GM23338 (cell line): ENCODE data around the gene HHATL. TPM values are rescaled to one million over a fixed set of nuclear protein-coding genes. Genes with fewer than 3 reads are reported as not detected.

Experiments
- ATAC-seq: fragments of 200-7000 bp; cut with Tn5 transposase; 3 replicates; pipeline ENCODE4 v1.9.1; 2020
- DNase-seq: peaks from one replicate; pipeline ENCODE4 v3.0.0-alpha.2; 2015; ENCODE audit warnings: low spot score
- H2AFZ ChIP-seq: fragments of 200-600 bp; sonication (generic); 2 replicates; pipeline ENCODE4 v1.8.0; 2016; ENCODE audit warnings: antibody characterized with exemption, mild to moderate bottlenecking, moderate library complexity
- H3F3A ChIP-seq: fragments of 200-600 bp; sonication (generic); replicated peaks from 2 replicates; pipeline ENCODE4 v1.8.0; 2017; ENCODE audit warnings: antibody characterized with exemption, mixed run types, low read depth
- H3K27ac ChIP-seq: fragments of 200-600 bp; sonication (generic); 2 replicates; pipeline ENCODE4 v1.6.1; 2016; ENCODE audit warnings: low read depth
- H3K27me3 ChIP-seq: fragments of 200-600 bp; sonication (generic); 2 replicates; pipeline ENCODE4 v1.8.0; 2016; ENCODE audit warnings: mild to moderate bottlenecking, mixed run types, moderate library complexity; ENCODE audit not compliant: insufficient read depth
- H3K36me3 ChIP-seq: fragments of 200-600 bp; sonication (generic); 2 replicates; pipeline ENCODE4 v1.8.0; 2016; ENCODE audit warnings: mild to moderate bottlenecking; ENCODE audit not compliant: insufficient read depth
- H3K4me1 ChIP-seq: fragments of 200-600 bp; sonication (generic); 2 replicates; pipeline ENCODE4 v1.8.0; 2016; ENCODE audit warnings: mild to moderate bottlenecking, moderate library complexity; ENCODE audit not compliant: insufficient read depth
- H3K4me2 ChIP-seq: fragments of 200-600 bp; sonication (generic); 2 replicates; pipeline ENCODE4 v1.7.1; 2017; ENCODE audit warnings: mixed run types
- H3K4me3 ChIP-seq: fragments of 200-600 bp; sonication (generic); 2 replicates; pipeline ENCODE4 v1.6.1; 2016; ENCODE audit warnings: mixed run types
- H3K79me2 ChIP-seq: fragments of 200-600 bp; sonication (generic); replicated peaks from 2 replicates; pipeline ENCODE4 v1.8.0; 2017; ENCODE audit warnings: mild to moderate bottlenecking; ENCODE audit not compliant: insufficient read depth
- H3K9me2 ChIP-seq: fragments of 200-600 bp; sonication (generic); 2 replicates; pipeline ENCODE4 v1.8.0; 2017; ENCODE audit not compliant: insufficient read depth
- H4K20me1 ChIP-seq: fragments of 200-600 bp; sonication (generic); replicated peaks from 2 replicates; pipeline ENCODE4 v1.8.0; 2017; ENCODE audit warnings: mild to moderate bottlenecking; ENCODE audit not compliant: insufficient read depth
- H3K27ac Mint-ChIP-seq: 2 replicates; pipeline ENCODE4 v1.8.0; 2020; ENCODE audit warnings: inconsistent platforms, mild to moderate bottlenecking, moderate library complexity, mixed read lengths
- H3K27me3 Mint-ChIP-seq: 3 replicates; pipeline ENCODE4 v1.8.0; 2022; ENCODE audit warnings: low read depth, mild to moderate bottlenecking, moderate library complexity, mixed read lengths, inconsistent platforms; ENCODE audit not compliant: insufficient read depth, poor library complexity
- H3K36me3 Mint-ChIP-seq: 3 replicates; pipeline ENCODE4 v1.8.0; 2021; ENCODE audit warnings: low read depth, mild to moderate bottlenecking, inconsistent platforms, moderate library complexity, mixed read lengths
- H3K4me1 Mint-ChIP-seq: 3 replicates; pipeline ENCODE4 v1.8.0; 2020; ENCODE audit warnings: mild to moderate bottlenecking, inconsistent platforms, mixed read lengths
- H3K4me3 Mint-ChIP-seq: 3 replicates; pipeline ENCODE4 v1.8.0; 2021; ENCODE audit warnings: moderate library complexity, mild to moderate bottlenecking, inconsistent platforms, mixed read lengths
- H3K9me3 Mint-ChIP-seq: 3 replicates; pipeline ENCODE4 v1.8.0; 2020; ENCODE audit warnings: moderate library complexity, mild to moderate bottlenecking, inconsistent platforms, mixed read lengths
- CREB1 ChIP-seq: fragments of 250-450 bp; sonication (Bioruptor Pico); IDR thresholded peaks from 2 replicates; pipeline ENCODE4 v1.5.0; 2020; ENCODE audit warnings: low read depth, mild to moderate bottlenecking, moderate library complexity
- CTCF ChIP-seq, 2 experiments: fragments of 200-600 bp in 1 of 2; sonication (generic) in 1 of 2; conservative IDR thresholded peaks; 2 replicates each; pipeline versions ENCODE4 v1.5.1 to v1.6.1; 2016 to 2017; ENCODE audit warnings: antibody characterized with exemption in 2 of 2, low read depth in 2 of 2, mild to moderate bottlenecking in 2 of 2, moderate library complexity in 1 of 2
- ETS1 ChIP-seq: IDR thresholded peaks from 2 replicates; pipeline ENCODE4 v1.6.1; 2016; ENCODE audit warnings: antibody characterized with exemption
- EZH2 ChIP-seq: fragments of 200-600 bp; sonication (generic); IDR thresholded peaks from one replicate; pipeline ENCODE4 v1.8.0; 2017; ENCODE audit warnings: antibody characterized with exemption, mild to moderate bottlenecking, low read depth; ENCODE audit not compliant: unreplicated experiment
- EZH2phosphoT487 ChIP-seq: fragments of 200-600 bp; sonication (generic); IDR thresholded peaks from one replicate; pipeline ENCODE4 v1.8.1; 2018; ENCODE audit warnings: antibody characterized with exemption; ENCODE audit not compliant: unreplicated experiment
- JUNB ChIP-seq: IDR thresholded peaks from one replicate; pipeline ENCODE4 v1.6.1; 2016; ENCODE audit warnings: antibody characterized with exemption; ENCODE audit not compliant: unreplicated experiment
- NANOG ChIP-seq: IDR thresholded peaks from 2 replicates; pipeline ENCODE4 v1.6.1; 2016; ENCODE audit warnings: antibody characterized with exemption, borderline replicate concordance
- POLR2AphosphoS5 ChIP-seq: IDR thresholded peaks from 2 replicates; pipeline ENCODE4 v1.6.1; 2016; ENCODE audit warnings: antibody characterized with exemption, low read depth
- REST ChIP-seq: IDR thresholded peaks from one replicate; pipeline ENCODE4 v1.6.1; 2018; ENCODE audit warnings: antibody characterized with exemption; ENCODE audit not compliant: unreplicated experiment
- STAT1 ChIP-seq: IDR thresholded peaks from one replicate; pipeline ENCODE4 v1.6.1; 2016; ENCODE audit warnings: antibody characterized with exemption; ENCODE audit not compliant: unreplicated experiment
- ZNF114 ChIP-seq: fragments of 250-450 bp; sonication (Bioruptor Pico); IDR thresholded peaks from 2 replicates; pipeline ENCODE4 v1.5.0; 2020; ENCODE audit warnings: mild to moderate bottlenecking, moderate library complexity
- ZNF331 ChIP-seq: fragments of 250-450 bp; sonication (Bioruptor Pico); IDR thresholded peaks from 2 replicates; pipeline ENCODE4 v1.5.0; 2020; ENCODE audit warnings: low read depth, mild to moderate bottlenecking, moderate library complexity
- ZNF462 ChIP-seq: fragments of 250-450 bp; sonication (Bioruptor Pico); IDR thresholded peaks from 2 replicates; pipeline ENCODE4 v1.5.0; 2020; ENCODE audit warnings: mild to moderate bottlenecking, moderate library complexity
- polyA plus RNA-seq: library from polyadenylated mRNA; unstranded; fragments of >200 nt; fragmentation: Nextera tagmentation; extraction: Ambion mirVana; gene quantifications from 2 replicates; pipeline ENCODE4 v1.2.1, GENCODE V29; 2016
- total RNA-seq: library from RNA; depleted of rRNA; stranded (reverse); fragments of >200 nt; shearing (Covaris generic); gene quantifications from 2 replicates; pipeline ENCODE4 v1.2.3, GENCODE V29; 2014

The HHATL gene
- total and polyA plus RNA-seq, 2 experiments from 2014 or later, result not detected

- no peak overlapping the region for H3K27ac ChIP-seq
- Mint-ChIP-seq H3K27ac (no peak overlapping the region), H3K4me3 (no peak overlapping the region), H3K4me1 (no peaks in the 10 kb centered on the region; the same call in 2 of the 3 replicates), H3K9me3 (no peaks in the 10 kb centered on the region), H3K36me3 (no peaks in the 10 kb centered on the region), H3K27me3 (peaks cover 7% of the 10 kb centered on the region)
- H3F3A ChIP-seq, result no peaks in the 10 kb centered on the region
- H4K20me1 ChIP-seq, result no peaks in the 10 kb centered on the region
- no peaks in the 10 kb centered on the region for H3K4me1 ChIP-seq
- ATAC-seq, result no peak
- H2AFZ ChIP-seq, result no peak overlapping the region
- H3K36me3 ChIP-seq, result no peaks in the 10 kb centered on the region
- H3K27me3 ChIP-seq, result no peaks in the 10 kb centered on the region
- no peaks in the 10 kb centered on the region for H3K9me2 ChIP-seq
- no peak overlapping the region for H3K4me2 ChIP-seq
- H3K4me3 ChIP-seq, result no peak overlapping the region
- no peak for DNase-seq
- TF ChIP-seq CREB1 (CRISPR knock-in tag) (no peak), ZNF114 (CRISPR knock-in tag) (no peak), ETS1 (no peak), STAT1 (no peak), EZH2phosphoT487 (no peak), JUNB (no peak), REST (no peak), CTCF (conservative IDR thresholded peaks at IDR 0.05; ENCODE audit: low read depth in 2 of 2) (no peak), NANOG (no peak), ZNF331 (CRISPR knock-in tag) (no peak), POLR2AphosphoS5 (no peak), EZH2 (no peak), ZNF462 (CRISPR knock-in tag) (no peak)
- no peaks in the 10 kb centered on the region for H3K79me2 ChIP-seq
These were observed 9.7 kb upstream of the HHATL start for GRCh38 chr3:42712344-42712648.
